Measurements from ENCODE around the gene SEMA6D.
"Not testable (repeated sequence)": the region's sequence is repeated elsewhere in the genome, so short reads cannot be mapped to it uniquely, and the experiment has no call there.

The SEMA6D gene

GRCh38 chr15:47718497-47719437 lies 1.5 kb downstream of the SEMA6D start:
- DNase-seq, result no peak

DNA sequence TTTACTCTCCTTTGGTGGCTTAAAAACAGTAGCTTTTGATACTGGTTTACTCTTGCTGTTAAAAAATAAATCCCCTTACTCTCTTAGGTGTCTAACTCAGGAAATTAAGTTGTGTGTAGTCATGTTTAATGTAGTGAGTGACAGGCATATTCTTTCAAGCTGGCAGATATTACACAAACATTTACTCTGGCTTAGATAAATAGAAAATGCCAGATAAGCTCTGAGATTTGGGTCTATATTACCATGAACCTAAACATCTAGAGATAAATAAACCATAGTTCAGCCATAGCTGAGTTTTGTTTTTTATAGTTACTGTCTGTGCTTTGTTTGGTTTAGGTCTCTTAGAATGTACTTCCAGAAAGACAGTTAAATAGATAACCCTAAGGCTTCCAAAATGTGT lies 2.4 kb downstream of the SEMA6D start:
- DNase-seq, result no peak

- DNase-seq, result no peak
Observed at GRCh38 chr15:47720555-47720954, 3.2 kb downstream of the SEMA6D start.

DNA sequence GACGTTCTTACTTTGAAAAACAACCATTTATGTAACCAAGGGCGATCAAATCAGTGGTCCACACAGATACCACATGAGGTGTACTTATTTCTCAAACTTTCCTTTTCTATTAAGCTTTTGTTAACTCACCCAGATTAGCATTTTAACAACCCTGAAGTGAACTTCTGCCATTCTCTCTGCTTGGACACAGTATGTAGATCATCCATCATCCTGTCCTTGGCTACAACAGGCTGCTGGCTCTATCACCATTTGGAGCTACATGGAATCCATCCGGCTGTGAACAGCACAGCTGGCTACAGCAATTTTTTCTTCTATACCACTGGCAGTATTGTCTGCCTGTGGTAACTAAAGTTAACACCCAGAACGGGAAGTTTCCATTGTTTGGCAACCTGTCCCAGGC lies 4.4 kb downstream of the SEMA6D start:
- no peak for DNase-seq

- DNase-seq, result no peak
Observed at GRCh38 chr15:47724346-47724745, 7.0 kb downstream of the SEMA6D start.

GRCh38 chr15:47725051-47725450 lies 7.7 kb downstream of the SEMA6D start:
- no peak for DNase-seq

DNA sequence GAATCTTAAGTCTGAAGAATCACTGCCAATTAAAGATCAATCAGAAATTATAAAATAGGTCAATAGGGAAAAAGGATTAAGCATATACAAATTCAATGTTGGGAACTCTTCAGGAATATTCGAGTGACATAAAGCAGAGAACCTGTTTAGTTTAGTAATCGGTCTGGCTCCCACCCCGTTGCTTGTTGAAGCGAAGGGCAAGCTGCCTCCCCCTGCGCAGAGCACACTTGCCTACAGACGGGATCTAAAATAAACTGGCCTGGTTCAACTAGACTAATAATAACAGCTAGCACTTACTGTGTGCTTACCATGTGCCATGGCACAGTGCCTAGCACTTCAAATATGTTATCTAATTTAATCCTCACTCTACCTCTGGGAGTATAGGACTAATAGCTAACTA lies 8.6 kb downstream of the SEMA6D start:
- DNase-seq, result no peak

- no peak for DNase-seq
Observed at GRCh38 chr15:47726399-47726823, 9.1 kb downstream of the SEMA6D start.

DNA sequence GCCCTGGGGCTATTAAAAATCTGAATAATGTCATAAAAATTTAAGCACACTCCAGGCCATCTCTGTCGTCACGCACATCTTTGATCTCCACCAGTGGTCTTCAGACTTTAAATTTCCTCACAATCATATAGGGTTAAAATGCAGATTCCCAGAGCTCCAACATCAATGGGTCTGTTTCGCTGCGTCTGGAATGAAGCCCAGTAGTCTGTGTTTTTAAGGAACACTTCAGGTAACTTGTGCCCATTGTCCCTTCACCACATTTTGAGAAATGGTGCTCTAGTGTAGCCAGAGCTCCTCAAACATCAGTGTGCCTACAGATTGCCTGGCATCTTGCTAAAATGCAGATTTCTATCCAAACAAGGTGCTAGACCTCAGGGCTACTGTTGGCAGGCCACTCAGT lies 9.8 kb downstream of the SEMA6D start:
- DNase-seq, result no peak

- no peak for DNase-seq
Observed at GRCh38 chr15:47727676-47728075, 10.4 kb downstream of the SEMA6D start.

- no peak for DNase-seq
Observed at GRCh38 chr15:47728426-47728825, 11.1 kb downstream of the SEMA6D start.

- DNase-seq, result no peak
Observed at GRCh38 chr15:47728886-47729285, 11.6 kb downstream of the SEMA6D start.

GRCh38 chr15:47731230-47731629 lies 13.9 kb downstream of the SEMA6D start:
- DNase-seq, result no peak

DNA sequence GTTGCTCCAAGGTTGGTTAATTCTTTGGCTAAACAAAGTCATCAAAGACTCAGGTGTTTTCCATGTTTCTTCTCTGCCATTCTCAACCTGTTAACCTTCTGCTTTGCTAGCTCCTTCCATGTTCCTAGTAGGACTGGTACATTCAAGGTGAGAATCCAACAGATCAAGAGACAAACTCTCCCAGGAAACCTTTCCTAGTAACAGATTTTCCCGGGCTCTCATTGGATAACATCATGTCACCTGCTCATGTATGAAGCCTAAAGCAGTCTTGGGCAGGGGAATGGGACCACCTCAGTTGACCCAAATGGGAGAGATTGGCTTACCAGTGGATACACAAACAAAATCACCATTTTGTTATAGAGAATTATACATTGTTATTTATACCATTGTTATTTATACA lies 14.9 kb downstream of the SEMA6D start:
- DNase-seq, result no peak

DNA sequence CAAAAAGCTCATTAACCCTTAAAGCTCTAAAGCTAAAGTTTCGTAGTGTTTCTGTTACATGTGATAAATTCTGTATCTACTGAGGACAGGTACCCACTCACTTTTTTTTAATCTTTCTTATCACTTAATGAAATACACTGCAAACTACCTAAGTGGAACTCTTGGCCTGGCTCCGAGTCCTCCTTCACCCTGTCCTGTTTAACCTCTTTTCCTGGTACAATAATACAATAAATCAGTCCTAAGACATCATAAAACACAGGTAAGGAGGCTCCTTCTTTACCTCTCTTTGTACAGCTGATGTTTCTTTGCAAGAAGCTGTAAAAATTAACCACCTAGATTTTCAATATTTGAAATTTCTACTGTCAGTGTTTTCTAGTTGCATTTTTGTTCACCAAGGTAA lies 15.8 kb downstream of the SEMA6D start:
- no peak for DNase-seq

DNA sequence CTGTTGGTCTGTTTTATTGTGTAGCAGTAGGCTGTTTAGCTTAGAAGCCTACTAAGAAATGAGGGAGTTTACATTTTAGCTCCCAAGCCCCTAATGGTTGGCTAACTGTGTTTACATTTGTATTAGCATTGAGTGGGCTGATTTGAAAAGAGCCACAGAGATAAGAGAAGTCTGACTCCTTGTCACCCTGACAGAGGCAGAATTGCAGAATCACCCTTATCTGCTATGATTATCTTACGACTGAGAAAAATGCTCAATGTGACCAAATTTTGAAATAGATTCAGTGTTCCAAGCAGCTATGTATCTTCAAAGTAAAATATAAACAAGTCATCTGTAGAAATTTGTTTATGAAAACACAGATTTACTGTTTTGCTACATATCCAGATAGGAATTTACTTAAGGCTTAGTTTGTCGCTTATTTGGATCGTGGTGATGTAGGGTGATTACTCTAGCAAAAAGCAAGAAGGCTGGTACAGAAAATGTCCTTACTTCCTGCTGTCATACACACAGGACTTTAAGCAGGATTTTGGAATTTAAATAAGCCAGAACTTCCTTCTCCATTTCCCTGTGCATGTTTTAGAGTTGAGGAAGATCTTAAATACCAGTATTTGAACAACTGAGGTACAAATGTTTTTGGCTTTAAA lies 19.0 kb downstream of the SEMA6D start:
- no peak for DNase-seq

DNA sequence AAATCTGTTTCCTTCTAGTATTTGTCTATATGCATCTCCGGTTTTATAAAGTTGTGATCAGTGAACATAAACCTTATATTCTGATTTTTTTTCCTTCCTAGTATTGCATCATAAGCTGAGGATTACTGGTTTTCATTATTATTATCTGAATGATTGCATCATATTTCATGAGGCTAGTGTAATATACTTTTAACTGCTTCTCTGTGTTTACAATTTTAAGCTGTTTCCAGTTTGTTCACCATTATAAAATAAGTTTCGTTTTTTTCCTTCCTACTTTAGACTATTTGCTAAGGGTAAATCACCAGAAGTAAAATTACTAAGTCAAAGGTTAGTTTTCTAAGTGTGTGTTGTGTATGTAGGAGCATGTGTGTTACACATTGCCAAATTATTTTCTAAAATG lies 20.2 kb downstream of the SEMA6D start:
- DNase-seq, result no peak

DNA sequence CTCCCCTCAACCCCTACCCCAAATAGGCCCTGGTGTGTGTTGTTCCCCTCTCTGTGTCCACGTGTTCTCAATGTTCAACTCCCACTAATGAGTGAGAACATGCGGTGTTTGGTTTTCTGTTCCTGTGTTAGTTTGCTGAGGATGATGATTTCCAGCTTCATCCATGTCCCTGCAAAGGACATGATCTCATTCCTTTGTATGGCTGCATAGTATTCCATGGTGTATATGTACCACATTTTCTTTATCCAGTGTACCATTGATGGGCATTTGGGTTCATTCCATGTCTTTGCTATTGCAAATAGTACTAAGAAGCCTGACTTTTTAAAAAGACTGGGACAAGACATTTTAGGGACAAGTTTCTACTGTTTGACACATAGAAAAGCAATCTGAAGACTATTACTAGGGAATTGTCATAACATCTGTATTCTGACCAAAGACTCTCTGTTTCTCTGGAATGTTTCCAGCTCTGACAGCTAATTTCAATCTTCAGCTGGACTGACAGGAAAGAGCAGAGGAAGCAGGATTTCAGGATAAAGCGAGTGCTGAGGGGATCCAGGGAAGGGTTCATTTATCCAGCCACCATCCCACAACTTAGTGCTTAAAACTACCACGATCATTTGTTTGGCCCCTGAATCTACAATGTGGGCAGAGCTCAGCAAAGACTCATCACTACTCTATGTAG lies 21.0 kb downstream of the SEMA6D start:
- DNase-seq, result not testable (repeated sequence)

DNA sequence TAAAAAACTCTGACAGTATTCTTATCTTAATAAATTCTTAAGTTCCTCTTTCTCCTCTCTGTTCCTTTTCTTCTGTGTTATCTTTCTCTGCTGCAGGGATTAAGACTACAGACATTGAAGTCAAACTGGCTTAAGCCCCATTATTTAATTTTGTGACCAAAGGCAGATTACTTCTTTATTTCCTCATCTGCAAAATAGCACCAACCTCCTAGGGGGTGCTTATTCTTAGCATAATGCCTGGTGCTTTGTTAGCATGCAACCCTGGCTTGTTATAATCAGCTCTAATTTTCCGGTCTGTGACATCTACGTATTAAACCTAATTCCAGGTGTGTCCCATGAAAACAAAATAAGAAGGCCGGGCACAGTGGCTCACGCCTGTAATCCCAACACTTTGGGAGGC lies 23.8 kb downstream of the SEMA6D start:
- DNase-seq, result no peak

- no peak for DNase-seq
Observed at GRCh38 chr15:47741907-47742306, 24.6 kb downstream of the SEMA6D start.

DNA sequence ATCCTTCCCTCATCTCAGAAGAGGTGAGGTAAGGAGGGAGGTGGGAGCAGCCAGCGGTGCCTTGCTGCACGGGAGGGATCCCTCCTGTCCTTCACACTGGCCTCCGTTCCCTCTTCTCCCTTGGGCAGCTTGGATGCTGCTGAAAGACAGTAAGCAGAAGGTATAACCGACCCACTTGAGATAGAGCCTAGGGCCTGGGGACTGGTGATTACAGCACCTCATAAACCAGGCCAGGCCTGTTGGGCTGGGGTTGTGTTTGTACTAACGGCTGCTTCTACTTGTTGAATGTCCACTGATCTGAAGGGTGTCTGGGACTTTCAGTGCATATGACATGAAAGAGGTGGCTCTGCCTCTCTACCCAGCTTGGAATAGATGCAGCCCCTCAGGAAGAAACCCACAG lies 25.0 kb downstream of the SEMA6D start:
- no peak for DNase-seq

GRCh38 chr15:47742742-47743141 lies 25.4 kb downstream of the SEMA6D start:
- no peak for DNase-seq

DNA sequence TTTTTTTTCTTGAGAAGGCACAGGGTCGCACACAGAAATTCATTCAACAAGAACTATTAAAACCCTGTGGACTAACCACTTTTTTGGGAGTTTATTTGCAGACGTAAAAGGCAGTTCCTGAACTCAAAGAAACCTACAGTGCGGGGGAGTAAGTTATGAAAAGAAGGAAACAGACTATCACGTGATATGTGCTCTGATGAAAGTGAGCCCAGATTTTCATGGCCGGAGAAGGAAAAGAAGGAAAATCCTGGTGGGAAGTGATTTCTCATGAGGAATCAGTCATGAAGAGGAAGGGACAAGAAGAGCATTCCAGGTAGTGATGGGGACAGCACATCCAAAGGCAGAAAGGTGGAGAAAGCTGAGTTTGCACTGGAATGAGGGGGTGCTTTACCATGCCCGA lies 26.1 kb downstream of the SEMA6D start:
- DNase-seq, result no peak

GRCh38 chr15:47743886-47744285 lies 26.6 kb downstream of the SEMA6D start:
- no peak for DNase-seq
